HL-60/S4 (cell line): ENCODE results near the gene SPATS1.
"Not testable (repeated sequence)": the region's sequence is repeated elsewhere in the genome, so short reads cannot be mapped to it uniquely, and the experiment has no call there.

ENCODE experiments used
- in situ Hi-C: fragments of 300-500 bp; cut with MboI; formaldehyde crosslinking; loops from 2 replicates; pipeline ENCODE4 v1.14.3; 2022; ENCODE audit warnings: low sequenced_read_pairs

The SPATS1 gene

GRCh38 chr6:44311304-44311703 lies 31.1 kb upstream of the SPATS1 start:
- in situ Hi-C loops, result no loop called here

GRCh38 chr6:44311767-44312166 lies 30.7 kb upstream of the SPATS1 start:
- in situ Hi-C loops, result no loop called here

DNA sequence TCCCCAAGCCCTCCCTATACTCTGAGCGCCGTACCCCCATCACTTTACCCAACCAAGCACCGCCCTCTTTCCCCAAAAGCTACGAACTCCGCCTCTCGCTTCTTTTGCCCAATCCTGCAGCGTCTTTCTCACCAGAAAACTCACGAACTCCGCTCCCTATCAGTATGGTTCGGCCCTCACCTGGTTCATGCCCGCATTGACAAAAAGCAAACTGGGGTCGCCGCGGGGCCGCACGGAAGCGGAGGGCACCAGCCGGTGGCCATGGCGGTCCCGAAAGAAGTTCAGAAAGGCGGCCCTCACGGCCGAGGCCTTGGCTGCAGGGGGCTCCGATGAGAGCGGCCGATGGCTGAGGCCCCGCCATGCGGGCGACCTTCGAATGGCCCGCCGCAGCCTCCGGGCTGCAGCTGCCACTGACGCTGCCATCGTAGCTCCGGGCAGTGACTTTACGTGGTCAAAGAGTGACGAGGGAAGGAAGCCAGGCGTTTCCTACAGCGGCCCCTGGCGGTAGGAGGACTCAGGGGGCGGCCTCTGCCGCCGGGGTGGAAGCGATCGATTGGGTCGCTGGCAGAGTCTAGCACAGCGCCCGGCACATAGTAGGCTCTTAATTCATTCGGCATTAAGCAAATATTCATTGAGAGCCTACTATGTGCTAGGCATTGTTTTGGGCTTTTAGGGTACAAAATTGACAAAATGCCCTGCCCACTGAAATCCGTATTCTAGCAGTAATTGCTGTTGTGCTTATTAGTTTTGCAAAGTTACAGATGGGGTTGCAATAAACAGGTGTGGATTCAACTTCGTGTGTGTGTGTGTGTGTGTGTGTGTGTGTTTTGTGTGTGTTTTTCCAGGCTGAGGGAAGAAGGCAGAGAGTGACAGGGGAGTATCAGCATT lies 29.3 kb upstream of the SPATS1 start, which contains the start of gene AARS2:
Gene AARS2, minus strand, starts transcription at position 447 of the 888 bp plus-strand sequence. Its CDS starts 24 bp downstream, at position 423.
- in situ Hi-C loops, result no loop called here

DNA sequence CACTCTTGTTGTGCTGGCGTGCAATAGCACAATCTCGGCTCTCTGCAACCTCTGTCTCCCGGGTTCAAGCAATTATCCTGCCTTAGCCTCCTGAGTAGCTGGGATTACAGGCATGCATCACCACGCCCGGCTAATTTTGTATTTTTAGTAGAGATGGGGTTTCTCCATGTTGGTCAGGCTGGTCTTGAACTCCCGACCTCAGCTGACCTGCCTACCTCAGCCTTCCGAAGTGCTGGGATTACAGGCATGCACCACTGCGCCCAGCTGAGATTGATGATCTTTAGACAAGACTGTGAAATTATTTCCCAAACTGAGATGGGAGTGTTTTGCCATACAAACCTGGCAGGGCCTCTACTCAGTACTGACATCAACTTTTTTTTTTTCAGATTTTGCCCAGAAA lies 27.8 kb upstream of the SPATS1 start:
- in situ Hi-C loops, result not testable (repeated sequence)

DNA sequence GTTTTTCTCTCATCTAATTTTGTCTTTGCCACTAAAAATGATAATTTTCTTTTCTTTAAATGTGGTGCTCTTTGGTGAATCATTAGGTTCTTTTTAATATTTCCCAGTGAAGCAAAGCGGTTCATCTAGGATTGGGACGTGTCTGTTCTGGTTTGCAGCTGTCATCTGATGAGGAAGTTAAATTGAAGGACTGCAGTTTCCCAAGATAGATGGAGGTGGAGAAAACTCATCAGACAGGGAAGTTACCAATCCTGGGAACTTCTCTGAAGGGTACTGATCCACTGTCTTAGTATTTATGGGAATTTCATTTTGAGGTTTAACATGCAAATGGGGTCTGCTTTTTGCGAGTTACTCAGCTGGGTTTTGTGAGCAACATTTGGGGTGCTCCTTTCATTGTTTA lies 26.9 kb upstream of the SPATS1 start:
- in situ Hi-C loops, result no loop called here

DNA sequence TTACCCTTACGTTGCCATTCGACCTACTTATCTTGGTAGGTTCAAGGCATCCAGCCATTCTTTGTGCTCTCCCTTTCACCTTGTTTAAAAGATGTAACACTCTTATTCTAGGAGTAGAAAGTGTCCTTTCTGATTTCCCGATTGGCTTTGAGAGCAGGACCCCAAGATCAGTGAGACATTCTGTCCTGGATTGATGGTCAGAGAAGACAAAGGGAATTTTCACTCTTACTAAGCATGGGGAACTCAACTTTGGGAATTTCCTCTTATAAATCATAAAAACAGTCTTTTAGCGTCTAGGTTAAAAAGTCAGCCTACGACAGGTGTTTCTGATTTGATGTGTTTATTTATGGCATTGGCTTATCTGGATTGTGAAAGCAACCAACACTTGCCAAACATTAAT lies 26.5 kb upstream of the SPATS1 start:
- in situ Hi-C loops, result no loop called here

GRCh38 chr6:44316481-44316880 lies 26.0 kb upstream of the SPATS1 start:
- in situ Hi-C loops, result no loop called here

DNA sequence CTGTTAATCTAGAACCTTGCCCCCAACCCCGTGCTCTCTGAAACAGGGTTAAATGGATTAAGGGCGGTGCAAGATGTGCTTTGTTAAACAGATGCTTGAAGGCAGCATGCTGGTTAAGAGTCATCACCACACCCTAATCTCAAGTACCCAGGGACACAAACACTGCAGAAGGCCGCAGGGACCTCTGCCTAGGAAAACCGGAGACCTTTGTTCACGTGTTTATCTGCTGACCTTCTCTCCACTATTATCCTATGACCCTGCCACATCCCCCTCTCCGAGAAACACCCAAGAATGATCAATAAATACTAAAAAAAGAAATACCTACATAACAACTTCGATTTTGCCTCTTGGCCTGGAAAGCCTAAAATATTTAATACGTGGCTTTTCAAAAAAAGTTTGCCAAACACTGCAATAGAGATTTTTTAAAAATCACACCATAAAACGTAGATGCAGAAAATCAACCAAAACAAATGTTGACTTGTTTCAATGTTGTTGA lies 25.3 kb upstream of the SPATS1 start:
- in situ Hi-C loops, result not testable (repeated sequence)

DNA sequence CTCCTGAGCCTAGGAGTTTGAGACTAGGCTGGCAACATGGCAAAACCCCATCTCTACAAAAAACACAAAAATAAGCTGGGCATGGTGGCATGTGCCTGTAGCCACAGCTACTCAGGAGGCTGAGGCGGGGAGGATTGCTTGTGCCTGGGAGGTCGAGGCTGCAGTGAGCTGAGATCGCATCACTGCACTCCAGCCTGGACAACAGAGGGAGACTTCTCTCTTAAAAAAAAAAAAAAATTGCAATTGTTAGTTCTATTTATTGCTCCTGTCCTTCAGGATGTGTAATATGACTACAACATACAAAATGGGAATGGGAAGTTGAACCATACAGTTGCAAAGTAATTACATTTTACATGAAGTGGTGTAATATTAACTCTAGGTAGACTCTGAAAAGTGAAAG lies 21.2 kb upstream of the SPATS1 start:
- in situ Hi-C loops, result no loop called here

DNA sequence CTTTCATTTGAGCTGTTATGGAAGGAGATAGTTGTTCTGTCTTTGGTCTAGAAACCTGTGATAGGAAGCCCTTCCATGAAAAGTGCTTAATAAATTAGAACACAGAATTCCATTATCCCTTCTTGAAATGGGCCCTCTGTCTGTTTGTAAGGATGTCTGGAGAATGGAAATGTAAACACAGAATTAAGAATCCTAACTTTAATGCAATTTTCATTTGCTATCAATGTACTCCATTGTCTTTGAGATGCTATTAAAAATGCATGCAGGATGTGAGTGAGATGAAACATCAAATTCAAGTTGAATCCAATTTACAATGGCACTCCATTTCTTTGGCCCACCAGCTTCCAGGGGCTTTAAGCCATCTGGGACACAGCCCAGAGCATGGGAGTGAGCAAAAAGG lies 15.4 kb upstream of the SPATS1 start:
- in situ Hi-C loops, result loop anchor here (25.0 kb wide), 1 partner anchor 165 kb away; the partner anchor contains the start of gene CAPN11

DNA sequence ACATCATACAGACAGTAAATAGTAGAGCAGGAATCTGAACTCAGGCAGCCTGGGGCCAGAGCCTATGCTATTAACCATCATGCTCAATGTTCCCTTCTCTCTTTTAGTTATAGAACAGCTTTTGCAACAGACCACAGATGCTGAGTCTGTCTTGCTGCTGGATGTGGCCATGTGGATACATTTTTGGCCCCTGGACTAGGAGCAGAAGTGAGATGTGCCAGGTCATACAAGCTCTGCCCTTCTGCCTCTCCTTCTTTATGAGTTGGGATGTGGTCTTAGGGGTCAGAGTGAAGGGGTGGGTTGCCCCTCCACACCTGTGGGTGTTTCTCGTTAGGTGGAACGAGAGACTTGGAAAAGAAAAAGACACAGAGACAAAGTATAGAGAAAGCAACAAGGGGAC lies 14.7 kb upstream of the SPATS1 start:
- in situ Hi-C loops, result loop anchor here (25.0 kb wide), 1 partner anchor 165 kb away; the partner anchor contains the start of gene CAPN11

DNA sequence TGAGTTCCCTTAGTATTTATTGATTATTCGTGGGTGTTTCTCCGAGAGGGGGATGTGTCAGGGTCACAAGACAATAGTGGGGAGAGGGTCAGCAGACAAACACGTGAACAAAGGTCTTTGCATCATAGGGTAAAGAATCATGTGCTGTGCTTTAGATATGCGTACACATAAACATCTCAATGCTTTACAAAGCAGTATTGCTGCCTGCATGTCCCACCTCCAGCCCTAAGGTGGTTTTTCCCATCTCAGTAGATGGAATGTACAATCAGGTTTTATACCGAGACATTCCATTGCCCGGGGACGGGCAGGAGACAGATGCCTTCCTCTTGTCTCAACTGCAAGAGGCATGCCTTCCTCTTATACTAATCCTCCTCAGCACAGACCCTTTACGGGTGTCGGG lies 14.2 kb upstream of the SPATS1 start:
- in situ Hi-C loops, result loop anchor here (25.0 kb wide), 1 partner anchor 166 kb away; the partner anchor contains the start of gene CAPN11

DNA sequence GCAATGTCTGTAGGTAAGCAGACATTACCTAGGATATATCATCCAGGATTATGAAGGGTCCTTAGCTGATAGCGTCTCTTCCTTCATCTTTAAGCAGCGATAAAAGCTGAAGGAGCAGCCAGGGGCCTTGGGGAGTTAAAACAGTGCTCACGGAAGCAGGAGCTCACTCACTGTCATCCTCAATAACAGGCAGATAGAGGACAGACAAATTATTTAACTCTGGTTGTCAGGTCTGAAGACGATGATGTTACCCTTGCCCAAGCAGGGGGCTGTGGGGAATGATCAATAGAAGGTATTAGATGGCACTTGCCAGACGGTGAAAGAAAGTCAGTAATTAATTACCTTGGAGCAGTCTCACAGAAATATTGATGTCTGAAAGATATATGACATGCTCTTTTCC lies 12.6 kb upstream of the SPATS1 start:
- in situ Hi-C loops, result loop anchor here (10.0 to 25.0 kb wide), 2 partner anchors 168 to 225 kb away; partner anchors contain the start of gene CAPN11

DNA sequence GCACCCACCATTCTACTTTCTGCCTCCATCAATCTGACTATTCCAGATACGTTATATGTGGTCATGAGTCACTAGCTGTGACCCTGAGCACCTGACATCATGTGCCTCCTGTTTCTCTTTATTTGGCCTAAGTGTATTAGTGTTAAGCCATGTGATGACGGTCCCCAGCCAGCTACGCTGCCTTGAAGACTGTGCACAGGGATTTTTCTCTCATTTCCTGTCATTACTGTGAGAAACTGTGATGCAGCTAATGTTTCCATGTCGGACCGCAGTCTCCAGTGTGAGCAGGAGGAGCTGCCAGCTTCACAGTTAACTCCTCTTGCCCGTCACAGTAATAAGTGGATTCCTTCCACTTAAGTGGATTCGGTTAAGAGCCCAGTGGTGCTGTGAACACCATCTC lies 9.9 kb upstream of the SPATS1 start:
- in situ Hi-C loops, result loop anchor here (10.0 to 25.0 kb wide), 2 partner anchors 170 to 228 kb away; partner anchors contain the start of gene CAPN11

GRCh38 chr6:44333273-44333919 lies 9.1 kb upstream of the SPATS1 start:
- in situ Hi-C loops, result loop anchor here (10.0 to 25.0 kb wide), 2 partner anchors 171 to 229 kb away; partner anchors contain the start of gene CAPN11

DNA sequence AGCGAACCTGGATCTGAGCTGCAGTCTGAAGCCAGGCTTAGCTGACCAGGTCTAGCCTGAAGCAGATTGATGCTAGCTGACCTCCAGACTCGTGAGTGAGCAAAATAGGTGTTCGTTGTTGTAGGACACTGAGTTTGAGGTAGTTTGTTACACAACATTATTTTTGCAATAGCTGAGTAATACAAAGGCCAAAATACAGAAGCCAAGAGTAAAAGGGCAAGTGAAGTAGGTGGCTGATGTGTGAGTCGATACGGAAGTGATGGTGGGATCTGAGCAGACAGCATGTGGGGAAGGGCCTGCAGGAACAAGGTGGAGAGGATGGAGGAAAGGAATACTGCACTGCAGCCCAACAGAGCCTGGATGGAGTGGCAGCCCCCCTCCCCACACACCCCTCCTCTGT lies 8.5 kb upstream of the SPATS1 start:
- in situ Hi-C loops, result loop anchor here (10.0 to 25.0 kb wide), 2 partner anchors 172 to 229 kb away; partner anchors contain the start of gene CAPN11

GRCh38 chr6:44335631-44336030 lies 6.8 kb upstream of the SPATS1 start:
- in situ Hi-C loops, result loop anchor here (10.0 to 25.0 kb wide), 2 partner anchors 173 to 231 kb away; partner anchors contain the start of gene CAPN11

GRCh38 chr6:44338228-44339122 lies 4.0 kb upstream of the SPATS1 start:
- in situ Hi-C loops, result loop anchor here (10.0 to 25.0 kb wide), 2 partner anchors 176 to 234 kb away; partner anchors contain the start of gene CAPN11

- in situ Hi-C loops, result loop anchor here (10.0 to 25.0 kb wide), 2 partner anchors 177 to 234 kb away; partner anchors contain the start of gene CAPN11
Observed at GRCh38 chr6:44339301-44339700, 3.1 kb upstream of the SPATS1 start.
